NCI-H526 treated with DMSO at 0.1 percent for 48 hours (cell line): ENCODE data around the gene RPRD1A.
"Not testable (repeated sequence)": the region's sequence is repeated elsewhere in the genome, so short reads cannot be mapped to it uniquely, and the experiment has no call there.

ENCODE experiments used
- DNase-seq: peaks from one replicate; lab custom pipeline; 2025; lab: John Stamatoyannopoulos, UW

RPRD1A gene, protein sequence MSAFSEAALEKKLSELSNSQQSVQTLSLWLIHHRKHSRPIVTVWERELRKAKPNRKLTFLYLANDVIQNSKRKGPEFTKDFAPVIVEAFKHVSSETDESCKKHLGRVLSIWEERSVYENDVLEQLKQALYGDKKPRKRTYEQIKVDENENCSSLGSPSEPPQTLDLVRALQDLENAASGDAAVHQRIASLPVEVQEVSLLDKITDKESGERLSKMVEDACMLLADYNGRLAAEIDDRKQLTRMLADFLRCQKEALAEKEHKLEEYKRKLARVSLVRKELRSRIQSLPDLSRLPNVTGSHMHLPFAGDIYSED

DNA sequence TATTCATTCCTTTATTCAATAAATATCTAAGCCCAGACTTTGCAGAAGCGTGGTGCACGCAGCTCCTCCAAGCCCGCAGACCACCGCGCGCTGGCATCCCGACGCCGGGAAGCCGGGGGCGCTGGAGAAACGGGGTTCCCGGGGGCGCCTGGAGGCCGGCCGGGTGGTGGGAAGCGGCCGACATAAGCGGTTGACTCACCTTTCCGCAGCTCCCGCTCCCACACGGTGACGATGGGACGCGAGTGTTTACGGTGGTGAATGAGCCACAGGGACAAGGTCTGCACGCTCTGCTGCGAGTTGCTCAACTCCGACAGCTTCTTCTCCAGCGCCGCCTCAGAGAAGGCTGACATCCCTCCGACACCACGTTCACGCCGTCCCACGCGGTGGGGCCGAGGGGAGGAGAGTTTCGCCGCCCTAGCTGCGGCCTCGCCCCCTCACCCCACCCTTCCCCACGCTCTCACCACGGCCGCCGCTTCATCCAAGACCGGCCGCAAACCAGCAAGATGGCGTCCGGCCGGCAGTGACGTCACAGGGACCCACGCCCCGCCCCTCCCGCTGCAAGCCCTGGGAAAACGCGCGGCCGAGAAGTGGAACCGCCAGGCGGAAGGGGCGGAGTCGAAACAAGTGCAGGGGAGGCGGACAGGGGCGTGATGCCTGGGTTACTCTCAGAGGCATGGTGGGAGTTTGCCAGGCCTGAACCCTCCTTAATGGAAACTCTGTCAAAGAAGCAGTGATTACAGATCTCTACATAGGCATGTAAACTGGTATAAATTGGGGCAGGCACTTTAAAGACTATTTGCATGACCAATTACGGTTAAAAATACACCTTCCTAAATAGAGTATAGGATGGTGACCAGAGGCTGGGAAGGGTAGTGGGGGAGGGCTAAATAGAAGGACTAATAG, at the start of gene RPRD1A:
Gene RPRD1A (minus strand): TSS at position 505 of the 903 bp plus-strand sequence. CDS start 155 bp downstream, at position 350.
- peak; percentile 89 for DNase-seq

DNA sequence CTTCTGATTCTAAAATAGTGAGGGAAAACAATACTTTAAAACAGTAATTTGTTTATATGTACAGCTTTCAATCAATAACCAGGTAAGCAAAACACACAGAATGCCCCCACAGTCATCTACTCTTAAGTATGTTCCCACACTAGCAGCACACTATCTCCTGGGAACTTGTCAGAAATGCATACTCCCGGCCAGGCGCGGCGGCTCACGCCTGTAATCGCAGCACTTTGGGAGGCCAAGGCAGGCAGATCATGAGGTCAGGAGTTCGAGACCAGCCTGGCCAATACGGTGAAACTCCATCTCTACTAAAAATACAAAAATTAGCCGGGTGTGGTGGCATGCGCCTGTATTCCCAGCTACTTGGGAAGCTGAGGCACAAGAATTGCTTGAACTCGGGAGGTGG, 49.4 kb upstream of the RPRD1A start:
- DNase-seq: not testable (repeated sequence)

DNA sequence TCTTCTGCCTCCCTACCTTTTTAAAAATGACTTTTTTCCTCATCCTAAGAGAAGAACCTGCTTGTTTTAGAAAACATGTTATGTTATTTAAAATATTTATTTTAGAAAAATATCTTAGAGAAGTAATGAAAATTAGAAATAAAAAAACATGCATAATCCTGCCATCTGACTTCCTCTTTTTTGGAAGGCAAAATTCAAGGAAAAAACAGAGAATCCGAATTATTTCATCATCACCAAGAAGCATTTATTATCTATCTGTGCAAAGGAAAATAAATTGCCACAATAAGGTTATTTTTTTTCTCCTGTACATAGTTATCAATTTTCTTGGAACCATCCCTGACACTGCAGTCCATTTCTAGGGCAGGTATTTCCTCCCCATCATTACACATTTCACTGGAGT, 47.4 kb upstream of the RPRD1A start:
- DNase-seq: no peak

DNA sequence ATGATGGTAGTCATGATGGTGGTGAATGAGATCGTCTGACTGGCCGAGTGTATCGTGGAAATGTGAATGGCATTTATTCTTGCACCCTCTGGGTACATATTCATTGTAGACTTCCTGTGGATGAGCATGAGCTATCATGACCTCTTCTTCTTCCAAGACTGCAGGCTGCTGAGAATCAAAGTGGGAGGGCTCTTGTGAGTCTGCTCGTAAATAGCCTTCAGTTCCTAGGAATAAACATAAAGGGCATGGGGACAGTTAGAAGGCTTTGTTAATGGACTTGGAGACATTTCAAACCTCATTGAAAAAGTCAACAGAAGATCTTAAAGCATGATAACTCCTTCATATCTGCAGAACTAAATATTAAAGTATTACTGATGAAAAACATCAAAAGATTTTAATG, 46.9 kb upstream of the RPRD1A start:
- DNase-seq: no peak

DNA sequence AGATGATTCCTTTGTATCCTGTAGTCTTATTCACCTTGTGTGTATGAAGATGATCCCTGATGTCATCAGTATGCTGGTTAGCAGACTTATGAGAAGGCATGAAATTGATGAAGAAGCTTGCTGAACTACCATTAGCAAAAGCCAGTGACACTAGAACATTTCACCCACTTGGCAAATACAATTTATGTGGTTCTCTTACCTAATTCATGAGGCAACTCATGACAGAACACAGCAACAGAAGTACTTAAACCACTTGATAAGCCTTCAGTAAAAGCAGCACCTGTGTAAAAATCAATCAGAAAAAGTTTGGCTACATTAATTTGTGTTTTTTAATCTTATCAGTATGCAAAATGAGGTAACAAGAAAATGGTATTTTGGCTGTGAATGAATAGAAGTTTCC, 44.9 kb upstream of the RPRD1A start:
- DNase-seq: no peak

DNA sequence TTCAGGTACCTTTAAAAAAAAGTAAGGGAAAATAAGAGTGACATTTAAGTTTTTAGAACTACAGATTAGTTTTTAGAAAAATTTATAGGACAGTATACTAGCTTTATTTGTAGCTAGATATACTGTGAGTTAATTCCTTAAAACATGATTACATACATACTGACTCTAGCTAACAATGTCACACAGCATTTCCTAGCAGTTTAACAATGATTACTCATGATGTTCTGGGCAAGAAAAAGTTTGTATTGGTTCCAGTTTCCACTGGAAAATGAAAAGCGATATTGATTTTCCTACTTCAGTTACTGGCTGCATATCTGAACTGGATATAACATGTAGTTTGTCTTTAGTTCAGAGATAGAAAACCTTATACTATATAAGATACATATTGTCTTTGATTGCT, 42.4 kb upstream of the RPRD1A start:
- DNase-seq: no peak

DNA sequence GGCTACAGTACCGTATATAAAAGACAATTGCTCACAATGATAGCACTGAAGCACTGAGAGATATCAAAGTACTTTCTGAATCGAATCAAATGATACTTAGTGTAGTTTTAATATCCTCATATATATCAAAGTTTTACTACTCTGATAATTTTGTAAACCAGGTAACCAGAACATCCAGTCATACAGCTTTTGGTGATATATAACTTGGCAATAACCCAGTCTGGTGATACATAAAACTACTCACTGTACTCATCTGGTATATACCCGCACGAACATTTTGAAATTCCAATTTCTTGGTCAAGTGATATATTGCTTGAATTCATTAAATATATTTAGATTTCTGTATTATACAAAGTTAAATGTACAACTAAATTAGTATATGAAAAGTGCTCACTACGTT, 41.2 kb upstream of the RPRD1A start:
- no peak for DNase-seq

DNA sequence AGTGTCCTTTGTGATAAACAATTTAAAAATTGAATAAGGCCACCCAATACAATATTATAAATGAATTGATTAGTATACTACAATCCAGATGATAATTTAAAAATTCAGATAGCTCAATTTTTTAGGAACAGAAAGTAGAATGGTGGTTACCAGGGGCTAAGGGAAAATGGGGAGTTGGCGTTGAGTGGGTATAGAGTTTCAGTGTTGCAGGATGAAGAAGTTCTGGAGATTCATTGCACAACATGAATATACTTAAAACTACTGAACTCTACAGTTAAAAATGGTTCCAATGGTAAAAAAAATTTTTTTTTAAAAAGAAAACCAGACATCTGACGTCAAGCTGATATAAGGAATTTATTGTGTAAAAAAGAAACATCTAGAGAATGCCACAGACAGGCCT, 40.8 kb upstream of the RPRD1A start:
- no peak for DNase-seq

DNA sequence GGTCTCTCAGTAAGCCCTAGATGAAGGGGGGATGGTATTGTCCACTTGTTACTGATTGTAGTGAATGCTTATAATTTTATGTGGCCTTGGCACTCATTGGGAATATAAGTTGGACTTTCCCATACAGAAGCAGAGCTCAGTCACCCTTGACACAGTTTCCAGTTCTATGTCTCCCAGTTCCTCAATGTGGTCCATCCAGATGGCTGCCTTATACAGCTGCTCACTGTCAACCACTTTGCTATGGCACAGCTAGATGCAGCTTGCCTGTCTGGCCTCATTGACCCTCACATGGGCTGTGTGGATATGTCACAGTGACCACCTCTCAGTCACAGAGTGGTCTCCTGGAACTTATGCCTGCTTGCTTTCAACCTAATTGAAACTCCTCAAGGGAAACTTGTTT, 40.1 kb upstream of the RPRD1A start:
- no peak for DNase-seq

DNA sequence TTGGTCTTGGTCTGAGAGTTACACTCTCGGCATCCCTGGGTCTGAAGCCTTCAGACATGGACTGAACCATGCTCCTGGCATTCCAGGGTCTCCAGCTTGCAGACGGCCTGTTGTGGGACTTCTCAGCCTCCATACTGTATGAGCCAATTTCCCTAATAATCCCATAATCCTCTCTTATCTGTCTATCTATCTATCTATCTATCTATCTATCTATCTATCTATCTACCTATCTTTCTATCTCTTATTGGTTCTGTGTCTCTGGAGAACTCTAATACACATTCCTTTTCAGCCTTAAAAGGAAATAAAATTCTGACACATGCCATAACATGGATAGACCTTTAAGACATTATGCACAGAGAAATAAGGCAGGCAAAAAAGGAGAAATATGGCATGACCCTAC, 37.4 kb upstream of the RPRD1A start:
- DNase-seq: no peak

DNA sequence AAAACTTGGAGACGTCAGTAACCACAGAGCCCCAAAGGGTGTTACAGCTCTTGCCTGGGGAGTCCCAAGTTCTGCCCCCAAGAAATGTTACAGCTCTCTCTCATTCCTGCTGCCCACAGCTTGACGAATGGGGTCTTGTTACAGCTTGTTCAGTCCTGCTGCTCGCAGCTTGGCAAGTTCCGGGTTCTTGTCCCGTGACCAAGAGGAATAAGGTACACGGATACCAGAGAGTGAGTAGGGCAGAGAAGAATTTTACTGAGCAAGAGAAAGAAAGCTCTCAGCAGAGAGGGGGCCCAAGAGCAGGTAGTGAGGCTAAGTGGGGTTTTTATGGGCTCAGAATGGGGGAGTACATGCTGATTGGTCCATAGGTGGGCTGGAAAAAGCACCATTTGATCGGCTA, 34.6 kb upstream of the RPRD1A start:
- no peak for DNase-seq

DNA sequence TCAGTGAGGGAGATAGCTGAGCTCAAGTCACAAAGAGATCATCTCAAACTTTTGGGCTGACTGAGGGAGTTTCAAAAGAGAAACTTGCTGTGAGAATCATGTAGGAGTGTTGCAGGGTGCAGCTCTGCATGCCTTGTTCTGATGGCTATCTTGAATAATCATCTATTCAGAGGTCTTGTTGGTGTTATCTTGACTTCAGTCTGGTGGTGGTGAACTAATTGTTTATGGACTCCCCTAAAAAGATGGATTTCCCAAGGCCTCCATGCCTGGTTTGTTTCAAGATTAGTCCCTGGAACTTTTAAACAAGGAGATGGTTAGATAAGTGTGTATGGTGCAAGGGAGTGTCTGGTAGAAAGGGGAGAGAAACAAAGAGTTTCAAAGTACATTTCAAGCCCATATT, 32.0 kb upstream of the RPRD1A start:
- no peak for DNase-seq

DNA sequence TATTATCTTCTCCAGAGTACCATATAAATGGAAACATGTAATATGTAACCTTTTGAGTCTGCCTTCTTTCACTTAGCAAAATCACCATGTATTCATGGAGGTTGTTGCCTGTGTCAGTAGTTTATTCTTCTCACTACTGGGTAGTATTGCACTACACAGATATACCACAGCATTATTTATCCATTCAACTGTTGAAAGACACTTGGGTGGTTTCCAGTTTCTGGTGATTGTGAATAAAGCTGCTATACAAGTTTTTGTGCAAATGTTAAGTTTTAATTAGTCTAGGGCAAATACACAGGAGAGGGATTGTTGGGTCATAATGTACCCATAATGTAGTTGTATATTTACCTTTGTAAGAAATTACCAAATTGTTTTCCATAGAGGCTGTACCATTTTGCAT, 29.6 kb upstream of the RPRD1A start:
- DNase-seq: peak; percentile 15

DNA sequence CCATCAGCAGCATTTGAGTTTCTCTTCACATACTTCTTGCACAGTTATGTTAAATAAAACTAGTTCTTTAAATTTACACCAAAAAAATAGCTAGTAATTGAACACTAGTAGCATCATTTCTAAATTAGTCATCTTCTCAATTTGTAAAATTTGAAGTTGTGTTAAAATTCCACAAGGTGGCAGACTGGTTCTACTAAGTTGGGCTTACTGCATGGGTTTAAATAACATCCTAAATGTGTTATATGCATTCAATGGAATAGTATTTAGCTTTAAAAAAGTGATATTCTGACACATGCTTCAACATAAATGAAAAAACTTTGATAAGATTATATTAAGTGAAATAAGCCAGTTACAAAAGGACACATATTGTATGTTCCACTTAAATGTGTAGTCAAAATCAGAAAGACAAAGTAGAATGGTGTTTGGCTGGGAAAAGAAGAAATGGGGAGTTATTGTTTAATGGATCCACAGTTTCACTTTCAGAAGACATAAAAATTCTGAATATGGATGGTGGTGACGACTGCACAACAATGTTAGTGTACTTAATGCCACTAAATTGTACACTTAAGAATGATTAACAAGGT, 28.7 kb upstream of the RPRD1A start:
- DNase-seq: peak; percentile 9

DNA sequence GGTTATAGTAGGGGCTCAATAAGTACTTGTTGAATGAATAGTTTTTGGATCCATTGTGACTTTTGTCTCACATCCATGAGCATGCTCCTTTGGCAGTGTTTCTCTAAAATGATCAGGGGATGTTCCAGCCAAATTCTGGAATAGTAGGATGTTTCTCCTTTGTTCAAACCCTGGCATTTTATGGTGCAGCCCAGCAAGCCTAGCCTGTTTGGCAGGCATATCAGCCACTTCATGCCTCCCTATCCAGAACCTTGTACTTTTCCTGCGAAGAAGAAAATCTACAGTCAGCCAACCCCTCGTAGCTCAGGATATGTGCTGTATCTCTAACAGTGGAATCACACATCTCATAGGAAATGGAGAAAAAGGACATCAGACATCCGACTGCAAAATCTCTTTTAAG, 27.1 kb upstream of the RPRD1A start:
- DNase-seq: no peak

DNA sequence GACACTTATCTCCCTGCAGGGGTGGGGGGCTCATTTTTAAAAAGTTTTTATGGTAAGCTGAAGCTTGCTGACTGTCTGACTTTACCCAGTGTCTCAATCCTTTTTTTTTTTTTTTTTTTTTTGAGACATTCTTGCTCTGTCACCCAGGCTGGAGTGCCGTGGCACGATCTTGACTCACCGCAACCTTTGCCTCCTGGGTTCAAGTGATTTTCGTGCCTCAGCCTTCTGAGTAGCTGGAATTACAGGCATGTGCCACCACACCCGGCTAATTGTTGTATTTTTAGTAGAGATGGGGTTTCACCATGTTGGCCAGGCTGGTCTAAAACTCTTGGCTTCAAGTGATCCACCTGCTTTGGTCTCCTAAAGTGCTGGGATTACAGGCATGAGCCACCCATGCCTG, 24.8 kb upstream of the RPRD1A start:
- not testable (repeated sequence) for DNase-seq

DNA sequence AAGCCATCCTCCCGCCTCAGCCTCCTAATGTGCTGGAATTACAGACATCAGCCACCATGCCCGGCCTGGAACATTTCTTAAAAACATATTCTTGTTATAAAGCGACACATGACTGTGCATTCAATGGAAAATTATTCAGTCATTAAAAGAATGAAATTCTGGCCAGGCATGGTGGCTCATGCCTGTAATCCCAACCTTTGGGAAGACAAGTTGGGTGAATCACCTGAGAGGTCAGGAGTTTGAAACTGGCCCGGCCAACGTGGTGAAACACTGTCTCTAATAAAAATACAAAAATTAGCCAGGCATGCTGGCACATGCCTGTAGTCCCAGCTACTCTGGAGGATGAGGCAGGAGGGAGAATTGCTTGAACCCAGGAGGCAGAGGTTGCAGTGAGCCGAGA, 21.6 kb upstream of the RPRD1A start:
- no peak for DNase-seq

DNA sequence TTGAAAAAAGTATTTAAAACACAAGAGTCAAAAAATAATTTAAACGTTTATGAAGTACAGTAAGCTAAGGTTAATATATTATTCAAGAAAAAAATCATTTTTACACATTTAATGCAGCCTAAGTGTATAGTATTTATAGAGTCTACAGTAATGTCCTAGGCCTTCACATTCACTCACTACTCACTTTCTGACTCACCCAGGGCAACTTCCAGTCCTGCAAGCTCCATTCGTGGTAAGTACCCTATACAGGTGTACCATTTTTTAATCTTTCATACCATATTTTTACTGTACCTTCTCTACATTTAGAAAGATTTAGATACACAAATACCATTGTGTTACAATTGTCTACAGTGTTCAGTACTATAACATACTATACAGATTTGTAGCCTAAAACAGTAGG, 20.9 kb upstream of the RPRD1A start:
- DNase-seq: no peak

DNA sequence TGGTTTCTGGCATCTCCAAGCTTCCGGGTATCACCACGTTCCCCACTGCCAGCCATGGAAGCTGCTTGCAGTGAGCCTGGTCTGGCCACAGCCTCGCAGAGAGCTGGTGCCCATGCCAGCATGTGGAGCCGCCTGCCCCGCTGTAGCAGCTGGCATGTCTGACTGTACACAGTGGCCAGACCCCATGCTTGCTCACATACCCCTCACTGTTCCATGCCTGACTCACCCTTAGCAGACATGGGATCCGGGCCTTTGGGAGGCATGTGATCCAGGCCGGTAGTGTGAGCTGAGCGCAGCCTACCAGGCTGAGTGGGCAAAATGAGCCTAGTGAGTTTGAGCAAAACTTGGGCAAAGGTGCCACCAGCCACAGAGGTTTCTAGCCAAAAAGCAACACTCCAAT, 18.8 kb upstream of the RPRD1A start:
- no peak for DNase-seq

DNA sequence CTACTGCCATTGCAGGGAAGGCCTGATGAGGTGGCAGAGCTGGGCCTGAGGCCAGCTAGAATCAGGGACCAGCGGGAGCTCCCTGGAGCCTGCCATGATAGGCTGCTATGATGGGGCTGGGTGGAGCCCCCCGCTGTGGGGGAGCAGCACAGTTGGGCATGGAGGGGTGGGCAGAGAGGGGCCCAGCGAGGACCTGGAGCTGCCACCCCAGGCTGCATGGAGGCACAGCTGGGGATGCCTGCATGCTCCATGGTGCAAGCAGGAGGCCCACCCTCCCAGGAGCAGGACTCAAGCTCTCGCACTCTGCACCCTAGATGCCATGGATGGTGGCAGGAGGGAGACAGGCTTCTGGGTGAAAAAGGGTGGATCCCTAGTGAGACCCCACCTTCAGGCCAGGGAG, 17.8 kb upstream of the RPRD1A start:
- no peak for DNase-seq

DNA sequence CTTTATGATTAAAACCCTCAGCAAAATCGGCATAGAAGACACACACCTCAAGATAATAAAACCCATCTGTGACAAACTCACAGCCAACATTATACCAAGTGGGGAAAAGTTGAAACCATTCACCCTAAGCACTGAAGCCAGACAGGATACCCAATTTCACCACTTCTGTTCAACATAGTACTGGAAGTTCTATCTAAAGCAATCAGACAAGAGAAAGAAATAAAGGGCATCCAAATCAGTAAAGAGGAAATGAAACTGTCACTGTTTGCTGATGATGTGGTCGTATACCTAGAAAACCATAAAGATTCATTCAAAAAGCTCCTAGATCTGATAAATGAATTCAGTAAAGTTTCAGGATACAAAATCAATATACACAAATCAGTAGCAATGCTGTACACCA, 16.4 kb upstream of the RPRD1A start:
- no peak for DNase-seq

DNA sequence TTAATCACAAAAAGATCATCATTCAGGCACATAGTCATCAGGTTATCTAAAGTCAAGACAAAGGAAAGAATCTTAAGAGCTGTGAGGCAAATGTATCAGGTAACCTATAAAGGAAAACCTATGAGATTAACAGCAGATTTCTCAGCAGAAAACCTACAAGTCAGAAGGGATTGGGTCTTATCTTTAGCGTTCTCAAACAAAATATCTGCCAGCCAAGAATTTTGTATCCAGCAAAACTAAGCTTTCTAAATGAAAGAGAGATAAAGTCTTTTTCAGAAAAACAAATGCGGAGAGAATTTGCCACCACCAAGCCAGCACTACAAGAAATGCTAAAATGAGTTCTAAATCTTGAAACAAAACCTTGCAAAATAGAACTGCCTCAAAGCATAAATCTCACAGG, 13.8 kb upstream of the RPRD1A start:
- not testable (repeated sequence) for DNase-seq
